Cardiac muscle cell (in vitro differentiated cells and primary cell): ENCODE data around the gene IL1RAPL1. TPM values are rescaled to one million over a fixed set of nuclear protein-coding genes. Genes with fewer than 3 reads are reported as not detected.
A peak's percentile ranks its signal among the peaks of the same experiment; 100 is the strongest.

Experiments
- DNase-seq, 2 donors: peaks; one replicate each; pipeline versions ENCODE4 v3.0.0 to v3.0.0-alpha.2; 2010 to 2017; ENCODE audit warnings: low read depth in 1 of 2, low spot score in 1 of 2
- H3K27ac ChIP-seq: fragments of 200-600 bp; sonication (generic); 2 replicates; pipeline ENCODE4 v1.5.1; 2016
- H3K27me3 ChIP-seq: fragments of 200-600 bp; sonication (generic); 2 replicates; pipeline ENCODE4 v1.6.0; 2016; ENCODE audit warnings: control low read depth
- H3K36me3 ChIP-seq: fragments of 200-600 bp; sonication (generic); 2 replicates; pipeline ENCODE4 v1.5.1; 2016; ENCODE audit warnings: control low read depth
- H3K4me1 ChIP-seq: fragments of 200-600 bp; sonication (generic); 2 replicates; pipeline ENCODE4 v1.8.1; 2017; ENCODE audit warnings: low read depth, mild to moderate bottlenecking, mixed run types
- H3K4me3 ChIP-seq: fragments of 200-600 bp; sonication (generic); 2 replicates; pipeline ENCODE4 v1.5.1; 2016; ENCODE audit warnings: mild to moderate bottlenecking
- H3K9me3 ChIP-seq: fragments of 200-600 bp; sonication (generic); 2 replicates; pipeline ENCODE4 v1.5.1; 2017; ENCODE audit warnings: low read depth, mild to moderate bottlenecking, control low read depth
- CTCF ChIP-seq: IDR thresholded peaks from 2 replicates; pipeline ENCODE4 v1.5.1; 2012; ENCODE audit warnings: low read depth, mild to moderate bottlenecking, low read length
- polyA plus RNA-seq: library from polyadenylated mRNA; unstranded; fragments of >200 nt; fragmentation: Nextera tagmentation; extraction: Ambion mirVana; gene quantifications from 2 replicates; pipeline ENCODE4 v1.2.1, GENCODE V29; 2016
- total RNA-seq: library from RNA; depleted of rRNA; stranded (reverse); fragments of >200 nt; gene quantifications from 2 replicates; pipeline ENCODE4 v1.2.3, GENCODE V29; 2016

IL1RAPL1 gene
- total and polyA plus RNA-seq, 2 experiments from 2014 or later, result 3.2 to 4.2 TPM

- Histone ChIP-seq H3K9me3 (no peaks in the 10 kb centered on the region), H3K27me3 (no peaks in the 10 kb centered on the region), H3K36me3 (no peaks in the 10 kb centered on the region), H3K4me3 (no peak overlapping the region), H3K4me1 (no peaks in the 10 kb centered on the region), H3K27ac (no peak overlapping the region)
- DNase-seq, result peak in 1 of 2 donors; percentile 58
- TF ChIP-seq CTCF, result no peak
These were observed 1084.2 kb downstream of the IL1RAPL1 start for GRCh38 chrX:29671421-29671820.

GRCh38 chrX:29687687-29688086, 1100.4 kb downstream of the IL1RAPL1 start:
- peak in 1 of 2 donors; percentile 71 for DNase-seq
- Histone ChIP-seq H3K27me3 (no peaks in the 10 kb centered on the region), H3K4me1 (no peaks in the 10 kb centered on the region), H3K4me3 (no peak overlapping the region), H3K36me3 (no peaks in the 10 kb centered on the region), H3K9me3 (no peaks in the 10 kb centered on the region), H3K27ac (no peak overlapping the region)
- TF ChIP-seq CTCF, result peak; percentile 27

DNA sequence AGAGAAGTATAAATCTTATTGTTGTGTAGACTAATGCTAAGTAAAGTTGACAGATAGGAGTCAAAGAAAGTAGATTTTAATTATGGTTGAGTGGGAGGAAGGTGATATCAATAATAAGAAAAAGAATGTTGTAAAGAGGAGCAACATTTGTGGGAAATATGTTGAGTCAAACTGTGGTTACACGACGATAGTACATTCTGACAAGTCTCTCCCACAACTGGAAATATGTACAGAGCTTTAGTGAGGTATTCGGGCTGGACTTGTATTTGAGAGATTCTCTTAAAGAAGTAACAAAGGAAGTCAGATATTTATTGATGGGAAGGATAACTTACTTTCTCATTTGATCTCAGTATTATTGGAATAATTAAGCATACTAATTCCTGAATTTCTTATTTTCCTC, 1102.8 kb downstream of the IL1RAPL1 start:
- no peaks in the 10 kb centered on the region for H3K4me1 ChIP-seq
- H3K27ac ChIP-seq, result no peak overlapping the region
- DNase-seq, result peak in 1 of 2 donors; percentile 78
- no peak overlapping the region for H3K4me3 ChIP-seq
- TF ChIP-seq CTCF, result no peak
- H3K9me3 ChIP-seq, result no peaks in the 10 kb centered on the region
- H3K27me3 ChIP-seq, result no peaks in the 10 kb centered on the region
- no peaks in the 10 kb centered on the region for H3K36me3 ChIP-seq

GRCh38 chrX:29691044-29691443, 1103.8 kb downstream of the IL1RAPL1 start:
- Histone ChIP-seq H3K27me3 (no peaks in the 10 kb centered on the region), H3K36me3 (no peaks in the 10 kb centered on the region), H3K9me3 (no peaks in the 10 kb centered on the region), H3K27ac (no peak overlapping the region), H3K4me1 (no peaks in the 10 kb centered on the region), H3K4me3 (no peak overlapping the region)
- DNase-seq, result no peak
- TF ChIP-seq CTCF, result no peak

GRCh38 chrX:29693912-29694311, 1106.7 kb downstream of the IL1RAPL1 start:
- no peaks in the 10 kb centered on the region for H3K36me3 ChIP-seq
- DNase-seq, result no peak
- no peaks in the 10 kb centered on the region for H3K4me1 ChIP-seq
- H3K9me3 ChIP-seq, result no peaks in the 10 kb centered on the region
- H3K4me3 ChIP-seq, result no peak overlapping the region
- no peak for TF ChIP-seq CTCF
- no peaks in the 10 kb centered on the region for H3K27me3 ChIP-seq
- no peak overlapping the region for H3K27ac ChIP-seq

DNA sequence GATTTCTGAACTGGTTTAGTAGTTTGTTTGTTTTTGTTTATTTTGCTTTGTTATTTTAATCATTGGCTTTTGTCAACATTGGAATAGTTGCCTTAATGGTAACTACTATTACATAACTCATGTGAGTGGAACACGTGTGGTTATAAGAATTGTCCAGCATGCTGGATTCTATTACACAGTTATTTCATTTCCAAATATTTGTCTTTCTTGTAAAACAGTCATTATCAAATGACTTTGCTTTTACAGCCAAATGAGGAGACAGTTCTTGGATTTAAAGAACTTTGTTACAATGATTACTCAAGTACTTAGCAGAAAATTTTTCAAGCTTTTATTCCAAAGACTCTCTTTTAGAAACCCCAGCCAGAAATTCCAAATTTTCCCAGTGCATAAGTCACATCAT, 1112.0 kb downstream of the IL1RAPL1 start:
- H3K36me3 ChIP-seq, result no peaks in the 10 kb centered on the region
- H3K4me3 ChIP-seq, result no peak overlapping the region
- no peak for DNase-seq
- no peaks in the 10 kb centered on the region for H3K27me3 ChIP-seq
- H3K4me1 ChIP-seq, result no peaks in the 10 kb centered on the region
- no peaks in the 10 kb centered on the region for H3K9me3 ChIP-seq
- no peak overlapping the region for H3K27ac ChIP-seq
- TF ChIP-seq CTCF, result no peak
